H9 (cell line): Measurements from ENCODE around the gene GFY. TPM values are rescaled to one million over a fixed set of nuclear protein-coding genes. Genes with fewer than 3 reads are reported as not detected.

ENCODE experiments used
- DNase-seq: peaks from one replicate; pipeline ENCODE4 v3.0.0-alpha.2; 2017
- H2AFZ ChIP-seq: one replicate; pipeline ENCODE4 v1.6.1; 2013; ENCODE audit warnings: mild to moderate bottlenecking, low read length, control low read depth, moderate library complexity
- H2AK5ac ChIP-seq: 2 replicates; pipeline ENCODE4 v1.6.1; 2013; ENCODE audit warnings: low read length, control low read depth, mixed read lengths; ENCODE audit not compliant: insufficient read length
- H2BK120ac ChIP-seq: one replicate; pipeline ENCODE4 v1.6.1; 2013; ENCODE audit warnings: low read depth, mild to moderate bottlenecking, low read length, control low read depth, inconsistent platforms; ENCODE audit not compliant: poor library complexity, severe bottlenecking
- H2BK12ac ChIP-seq: 2 replicates; pipeline ENCODE4 v1.6.1; 2013; ENCODE audit warnings: low read length, control low read depth, mixed read lengths, low read depth; ENCODE audit not compliant: insufficient read length
- H2BK15ac ChIP-seq: 2 replicates; pipeline ENCODE4 v1.6.1; 2013; ENCODE audit warnings: low read depth, low read length, control low read depth
- H2BK20ac ChIP-seq: one replicate; pipeline ENCODE4 v1.6.1; 2013; ENCODE audit warnings: low read depth, mild to moderate bottlenecking, low read length, control low read depth, inconsistent platforms; ENCODE audit not compliant: poor library complexity, severe bottlenecking
- H2BK5ac ChIP-seq: 2 replicates; pipeline ENCODE4 v1.6.1; 2013; ENCODE audit warnings: low read length, control low read depth, mixed read lengths; ENCODE audit not compliant: insufficient read length
- H3K14ac ChIP-seq: 2 replicates; pipeline ENCODE4 v1.6.1; 2013; ENCODE audit warnings: low read length, control low read depth; ENCODE audit not compliant: insufficient read depth
- H3K18ac ChIP-seq: 2 replicates; pipeline ENCODE4 v1.6.1; 2013; ENCODE audit warnings: low read depth, mild to moderate bottlenecking, mixed read lengths, low read length, control low read depth; ENCODE audit not compliant: insufficient read length
- H3K23ac ChIP-seq: 2 replicates; pipeline ENCODE4 v1.6.1; 2013; ENCODE audit warnings: low read length, control low read depth, mixed read lengths, low read depth; ENCODE audit not compliant: insufficient read length
- H3K23me2 ChIP-seq: 2 replicates; pipeline ENCODE4 v1.6.1; 2013; ENCODE audit warnings: low read depth, mild to moderate bottlenecking, mixed read lengths, low read length, control low read depth; ENCODE audit not compliant: insufficient read length, poor library complexity, severe bottlenecking
- H3K27ac ChIP-seq: 2 replicates; pipeline ENCODE4 v1.5.1; 2013; ENCODE audit warnings: low read length, control low read depth, mixed read lengths, low read depth; ENCODE audit not compliant: insufficient read length
- H3K27me3 ChIP-seq: 2 replicates; pipeline ENCODE4 v1.6.1; 2013; ENCODE audit warnings: low read length, control low read depth, inconsistent platforms; ENCODE audit not compliant: insufficient read depth
- H3K4ac ChIP-seq: 2 replicates; pipeline ENCODE4 v1.6.1; 2013; ENCODE audit warnings: low read depth, mild to moderate bottlenecking, control low read depth, inconsistent platforms, low read length, moderate library complexity
- H3K4me1 ChIP-seq: 2 replicates; pipeline ENCODE4 v1.6.1; 2013; ENCODE audit warnings: low read length, control low read depth, inconsistent platforms; ENCODE audit not compliant: insufficient read depth
- H3K4me2 ChIP-seq: 2 replicates; pipeline ENCODE4 v1.6.1; 2013; ENCODE audit warnings: low read length, control low read depth, mixed read lengths; ENCODE audit not compliant: insufficient read length, insufficient read depth
- H3K56ac ChIP-seq: 2 replicates; pipeline ENCODE4 v1.6.1; 2013; ENCODE audit warnings: low read depth, mild to moderate bottlenecking, mixed read lengths, low read length, control low read depth; ENCODE audit not compliant: insufficient read length
- H3K79me1 ChIP-seq: 2 replicates; pipeline ENCODE4 v1.6.1; 2013; ENCODE audit warnings: low read depth, mild to moderate bottlenecking, moderate library complexity, low read length, control low read depth, inconsistent platforms; ENCODE audit not compliant: insufficient read depth, poor library complexity, severe bottlenecking
- H3K79me2 ChIP-seq: 2 replicates; pipeline ENCODE4 v1.6.1; 2013; ENCODE audit warnings: low read length, control low read depth, inconsistent platforms; ENCODE audit not compliant: insufficient read depth
- H3K9ac ChIP-seq: 2 replicates; pipeline ENCODE4 v1.6.1; 2013; ENCODE audit warnings: low read length, control low read depth, mixed read lengths; ENCODE audit not compliant: insufficient read length; ENCODE audit errors: extremely low read depth
- H3K9me3 ChIP-seq: one replicate; pipeline ENCODE4 v1.6.1; 2013; ENCODE audit warnings: low read depth, low read length, inconsistent platforms; ENCODE audit not compliant: control insufficient read depth
- H3T11ph ChIP-seq: one replicate; pipeline ENCODE4 v1.6.1; 2013; ENCODE audit warnings: mild to moderate bottlenecking, low read length, control low read depth, inconsistent platforms
- H4K20me1 ChIP-seq: one replicate; pipeline ENCODE4 v1.6.1; 2013; ENCODE audit not compliant: control insufficient read depth, insufficient read length, insufficient read depth
- H4K5ac ChIP-seq: 2 replicates; pipeline ENCODE4 v1.6.1; 2013; ENCODE audit warnings: low read depth, mild to moderate bottlenecking, mixed read lengths, low read length, control low read depth; ENCODE audit not compliant: insufficient read length
- H4K8ac ChIP-seq: replicated peaks from 2 replicates; pipeline ENCODE4 v1.6.1; 2013; ENCODE audit warnings: low read length, control low read depth, mixed read lengths, low read depth; ENCODE audit not compliant: insufficient read length
- H4K91ac ChIP-seq: 2 replicates; pipeline ENCODE4 v1.6.1; 2013; ENCODE audit warnings: low read depth, mild to moderate bottlenecking, moderate library complexity, mixed read lengths, low read length, control low read depth; ENCODE audit not compliant: insufficient read length
- H3K27ac Mint-ChIP-seq, 3 experiments: 2 replicates in 2 of 3; 3 replicates in 1 of 3; pipeline ENCODE4 v1.8.0; 2020 to 2021; ENCODE audit warnings: mixed read lengths in 3 of 3, mild to moderate bottlenecking in 1 of 3, moderate library complexity in 1 of 3
- H3K27me3 Mint-ChIP-seq: 2 replicates; pipeline ENCODE4 v1.8.0; 2021; ENCODE audit warnings: low read depth, mild to moderate bottlenecking, moderate library complexity, mixed read lengths
- H3K36me3 Mint-ChIP-seq, 3 experiments: 2 replicates in 2 of 3; 3 replicates in 1 of 3; pipeline ENCODE4 v1.8.0; 2020 to 2021; ENCODE audit warnings: low read depth in 3 of 3, mixed read lengths in 3 of 3; ENCODE audit not compliant: insufficient read depth in 1 of 3
- H3K4me1 Mint-ChIP-seq, 2 experiments: 2 replicates each; pipeline ENCODE4 v1.8.0; 2020; ENCODE audit warnings: mixed read lengths in 2 of 2
- H3K4me3 Mint-ChIP-seq, 2 experiments: 2 replicates in 1 of 2; 3 replicates in 1 of 2; pipeline ENCODE4 v1.8.0; 2020 to 2021; ENCODE audit warnings: mild to moderate bottlenecking in 2 of 2, mixed read lengths in 2 of 2, moderate library complexity in 1 of 2
- H3K9me3 Mint-ChIP-seq, 2 experiments: 2 replicates in 1 of 2; 3 replicates in 1 of 2; pipeline ENCODE4 v1.8.0; 2020; ENCODE audit warnings: mild to moderate bottlenecking in 2 of 2, mixed read lengths in 2 of 2, moderate library complexity in 1 of 2
- CTCF ChIP-seq: fragments of 200-600 bp; sonication (generic); conservative IDR thresholded peaks from 3 replicates; pipeline ENCODE4 v1.8.0; 2021; ENCODE audit warnings: antibody characterized with exemption, mild to moderate bottlenecking
- WGBS: extraction: QIAGEN DNeasy Blood & Tissue Kit; methylation state at CpG from one replicate; pipeline ENCODE4 v1.1.7; 2013; ENCODE audit warnings: missing lambda C conversion rate, low lambda C conversion rate, mixed read lengths; ENCODE audit not compliant: insufficient read length; ENCODE audit errors: extremely low coverage; 5-methylcytosine and 5-hydroxymethylcytosine counted together
- total RNA-seq: library from RNA; stranded (reverse); gene quantifications from 2 replicates; pipeline ENCODE4 v1.2.1, GENCODE V29; 2021

Gene GFY
- total RNA-seq, 1 experiment from 2014 or later: 1.3 TPM

- WGBS: no CpG with 5 or more reads among the region's 37 CpGs
- no peaks in the 10 kb centered on the region for H3K23me2 ChIP-seq
- no peaks in the 10 kb centered on the region for H3K27me3 Mint-ChIP-seq
- H3K27ac ChIP-seq: no peak overlapping the region
- no peaks in the 10 kb centered on the region for H3K9me3 ChIP-seq
- no peaks in the 10 kb centered on the region for H3K27me3 ChIP-seq
- no peak overlapping the region for H4K91ac ChIP-seq
- no peaks in the 10 kb centered on the region for H3K79me2 ChIP-seq
- no peak overlapping the region for H3K23ac ChIP-seq
- no peaks in the 10 kb centered on the region for H3K79me1 ChIP-seq
- H3K4ac ChIP-seq: no peak overlapping the region
- H4K8ac ChIP-seq: no peak overlapping the region
- H4K20me1 ChIP-seq: no peaks in the 10 kb centered on the region
- no peak overlapping the region for H2BK15ac ChIP-seq
- H3T11ph ChIP-seq: no peak overlapping the region
- H4K5ac ChIP-seq: no peak overlapping the region
- H3K18ac ChIP-seq: no peak overlapping the region
- no peak overlapping the region for H2AK5ac ChIP-seq
- no peak for TF ChIP-seq CTCF
- no peak overlapping the region for H3K14ac ChIP-seq
- no peak overlapping the region for H2BK120ac ChIP-seq
- H3K9me3 Mint-ChIP-seq: no peaks in the 10 kb centered on the region
- no peak overlapping the region for H3K4me2 ChIP-seq
- no peak overlapping the region for H2AFZ ChIP-seq
- H3K9ac ChIP-seq: no peak overlapping the region
- no peaks in the 10 kb centered on the region for H3K4me1 Mint-ChIP-seq
- H3K4me3 Mint-ChIP-seq: no peak overlapping the region
- H3K56ac ChIP-seq: no peak overlapping the region
- H2BK20ac ChIP-seq: no peak overlapping the region
- H3K4me1 ChIP-seq: no peaks in the 10 kb centered on the region
- no peak overlapping the region for H2BK12ac ChIP-seq
- H3K27ac Mint-ChIP-seq: no peak overlapping the region
- H3K36me3 Mint-ChIP-seq: peaks cover 16 to 34% (median 32%) of the 10 kb centered on the region in 3 experiments; a peak in 6 of 7 replicates
- no peak for DNase-seq
- H2BK5ac ChIP-seq: no peak overlapping the region
Measured at GRCh38 chr19:49461656-49462055, 36.5 kb downstream of the GFY start.
